Loucy (cell line): ENCODE measurements around the gene PFDN1.

Experiments
- H2AFZ ChIP-seq: fragments of 200-600 bp; sonication (generic); 2 replicates; pipeline ENCODE4 v1.6.0; 2016; ENCODE audit warnings: antibody characterized with exemption, mild to moderate bottlenecking, low read length, moderate library complexity
- H3F3A ChIP-seq: fragments of 200-600 bp; 2 replicates; pipeline ENCODE4 v1.6.0; 2016; ENCODE audit warnings: antibody characterized with exemption, low read depth, mild to moderate bottlenecking
- H3K27me3 ChIP-seq: fragments of 200-600 bp; sonication (generic); 2 replicates; pipeline ENCODE4 v1.6.1; 2014; ENCODE audit warnings: low read length, mild to moderate bottlenecking; ENCODE audit not compliant: insufficient read depth, poor library complexity, severe bottlenecking
- H3K36me3 ChIP-seq: fragments of 200-600 bp; sonication (generic); 2 replicates; pipeline ENCODE4 v1.6.1; 2016; ENCODE audit warnings: low read length; ENCODE audit not compliant: insufficient read depth
- H3K4me1 ChIP-seq: fragments of 200-600 bp; sonication (generic); 2 replicates; pipeline ENCODE4 v1.5.1; 2014; ENCODE audit warnings: low read length, mild to moderate bottlenecking; ENCODE audit not compliant: insufficient read depth, poor library complexity, severe bottlenecking
- H3K4me2 ChIP-seq: fragments of 200-600 bp; sonication (generic); 2 replicates; pipeline ENCODE4 v1.6.0; 2014; ENCODE audit warnings: antibody characterized with exemption, low read length, low read depth, mild to moderate bottlenecking; ENCODE audit not compliant: poor library complexity, severe bottlenecking
- H3K4me3 ChIP-seq: fragments of 200-600 bp; sonication (generic); 2 replicates; pipeline ENCODE4 v1.5.1; 2014; ENCODE audit warnings: low read length, mild to moderate bottlenecking, mixed read lengths; ENCODE audit not compliant: poor library complexity, severe bottlenecking
- H3K79me2 ChIP-seq: fragments of 200-600 bp; sonication (generic); 2 replicates; pipeline ENCODE4 v1.6.1; 2014; ENCODE audit warnings: low read length; ENCODE audit not compliant: insufficient read depth
- H3K9ac ChIP-seq: fragments of 200-600 bp; sonication (generic); 2 replicates; pipeline ENCODE4 v1.6.0; 2014; ENCODE audit warnings: mild to moderate bottlenecking, low read depth, low read length, moderate library complexity; ENCODE audit not compliant: poor library complexity, severe bottlenecking
- H3K9me2 ChIP-seq: fragments of 200-600 bp; sonication (generic); replicated peaks from 2 replicates; pipeline ENCODE4 v1.6.1; 2016; ENCODE audit warnings: low read depth, low read length, mixed read lengths
- H3K9me3 ChIP-seq: fragments of 200-600 bp; sonication (generic); 2 replicates; pipeline ENCODE4 v1.6.1; 2014; ENCODE audit warnings: mild to moderate bottlenecking, antibody characterized with exemption, low read length, low read depth; ENCODE audit not compliant: insufficient read depth
- H4K20me1 ChIP-seq: fragments of 200-600 bp; sonication (generic); 2 replicates; pipeline ENCODE4 v1.6.0; 2014; ENCODE audit warnings: antibody characterized with exemption, low read length, mild to moderate bottlenecking; ENCODE audit not compliant: insufficient read depth, poor library complexity, severe bottlenecking
- EZH2phosphoT487 ChIP-seq: fragments of 200-600 bp; IDR thresholded peaks from 2 replicates; pipeline ENCODE4 v1.6.1; 2018; ENCODE audit warnings: antibody characterized with exemption, mild to moderate bottlenecking, moderate library complexity, borderline replicate concordance
- TF ChIP-seq, protein P1 (sequence below): fragments of 200-600 bp; sonication (generic); conservative IDR thresholded peaks from 2 replicates; pipeline ENCODE4 v1.5.1; 2014; ENCODE audit warnings: mild to moderate bottlenecking, antibody characterized with exemption, low read length

The PFDN1 gene

DNA sequence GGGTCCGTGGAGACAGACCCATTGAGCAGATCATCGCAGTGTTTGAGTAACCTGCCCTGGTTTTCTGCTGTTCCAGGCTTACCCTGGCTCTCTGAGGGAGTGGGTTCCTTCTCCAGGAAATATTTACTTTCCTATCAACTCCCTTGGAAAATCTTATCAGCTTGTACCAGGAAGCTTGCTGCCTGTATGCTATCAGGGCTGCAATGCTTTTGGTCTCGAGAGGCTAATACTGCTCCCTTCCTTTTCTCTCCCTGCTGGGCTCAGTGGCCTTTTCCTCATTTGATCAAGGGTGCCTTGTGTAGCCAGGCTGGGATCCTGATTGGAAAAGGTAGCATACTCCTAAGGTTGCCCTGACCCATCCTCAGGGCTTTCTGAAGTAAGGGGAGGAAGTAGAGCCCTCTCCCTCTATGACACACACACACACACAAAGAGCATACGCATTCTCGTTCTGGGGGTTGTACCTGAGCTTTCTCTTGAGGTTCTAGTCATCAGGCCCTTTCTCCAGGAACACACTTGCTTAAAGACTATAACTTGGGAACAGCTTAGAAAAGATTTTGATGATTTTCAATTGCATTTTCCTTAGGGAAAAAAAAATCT, 86.3 kb downstream of the PFDN1 start:
- no peaks in the 10 kb centered on the region for H3K9me3 ChIP-seq
- no peaks in the 10 kb centered on the region for H3K27me3 ChIP-seq
- no peak overlapping the region for H3K9ac ChIP-seq

DNA sequence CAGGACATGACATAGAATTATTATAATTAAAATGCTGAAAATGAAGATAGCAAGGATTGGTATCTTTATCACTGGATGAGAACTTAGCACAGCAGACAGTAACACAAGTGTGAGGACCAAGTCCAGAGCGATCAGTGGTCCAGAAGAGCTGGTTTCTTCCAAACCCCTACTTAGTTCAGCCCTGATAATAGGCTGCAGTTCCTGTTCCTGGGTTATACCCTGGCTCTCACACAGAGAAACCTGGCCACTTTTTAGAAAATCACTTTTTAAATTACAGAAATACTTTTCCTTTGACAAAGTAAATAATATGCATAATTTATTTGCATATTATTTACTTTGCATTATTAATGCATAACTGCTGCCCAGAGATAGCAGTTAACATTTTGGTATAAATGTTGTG, 87.6 kb downstream of the PFDN1 start:
- Histone ChIP-seq H3F3A (no peaks in the 10 kb centered on the region), H3K4me3 (no peak overlapping the region), H3K9me3 (no peaks in the 10 kb centered on the region), H3K9me2 (no peaks in the 10 kb centered on the region), H4K20me1 (no peaks in the 10 kb centered on the region), H3K9ac (no peak overlapping the region), H3K4me2 (peak overlapping the region; percentile 17), H2AFZ (no peak overlapping the region), H3K4me1 (peaks cover 15% of the 10 kb centered on the region), H3K27me3 (no peaks in the 10 kb centered on the region), H3K36me3 (no peaks in the 10 kb centered on the region), H3K79me2 (no peaks in the 10 kb centered on the region)
- TF ChIP-seq, protein P1, sequence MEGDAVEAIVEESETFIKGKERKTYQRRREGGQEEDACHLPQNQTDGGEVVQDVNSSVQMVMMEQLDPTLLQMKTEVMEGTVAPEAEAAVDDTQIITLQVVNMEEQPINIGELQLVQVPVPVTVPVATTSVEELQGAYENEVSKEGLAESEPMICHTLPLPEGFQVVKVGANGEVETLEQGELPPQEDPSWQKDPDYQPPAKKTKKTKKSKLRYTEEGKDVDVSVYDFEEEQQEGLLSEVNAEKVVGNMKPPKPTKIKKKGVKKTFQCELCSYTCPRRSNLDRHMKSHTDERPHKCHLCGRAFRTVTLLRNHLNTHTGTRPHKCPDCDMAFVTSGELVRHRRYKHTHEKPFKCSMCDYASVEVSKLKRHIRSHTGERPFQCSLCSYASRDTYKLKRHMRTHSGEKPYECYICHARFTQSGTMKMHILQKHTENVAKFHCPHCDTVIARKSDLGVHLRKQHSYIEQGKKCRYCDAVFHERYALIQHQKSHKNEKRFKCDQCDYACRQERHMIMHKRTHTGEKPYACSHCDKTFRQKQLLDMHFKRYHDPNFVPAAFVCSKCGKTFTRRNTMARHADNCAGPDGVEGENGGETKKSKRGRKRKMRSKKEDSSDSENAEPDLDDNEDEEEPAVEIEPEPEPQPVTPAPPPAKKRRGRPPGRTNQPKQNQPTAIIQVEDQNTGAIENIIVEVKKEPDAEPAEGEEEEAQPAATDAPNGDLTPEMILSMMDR = no peak
- TF ChIP-seq EZH2phosphoT487 = no peak

More for the DNA sequence above, 86.3 kb downstream of the PFDN1 start:
- H3K9me2 ChIP-seq = no peaks in the 10 kb centered on the region
- no peak overlapping the region for H2AFZ ChIP-seq
- no peaks in the 10 kb centered on the region for H3F3A ChIP-seq
- no peaks in the 10 kb centered on the region for H4K20me1 ChIP-seq
- no peaks in the 10 kb centered on the region for H3K79me2 ChIP-seq
- H3K4me3 ChIP-seq = no peak overlapping the region
- peaks cover 18% of the 10 kb centered on the region for H3K4me1 ChIP-seq
- no peaks in the 10 kb centered on the region for H3K36me3 ChIP-seq
- TF ChIP-seq, protein P1 = no peak
- no peak for TF ChIP-seq EZH2phosphoT487
- H3K4me2 ChIP-seq = no peak overlapping the region

DNA sequence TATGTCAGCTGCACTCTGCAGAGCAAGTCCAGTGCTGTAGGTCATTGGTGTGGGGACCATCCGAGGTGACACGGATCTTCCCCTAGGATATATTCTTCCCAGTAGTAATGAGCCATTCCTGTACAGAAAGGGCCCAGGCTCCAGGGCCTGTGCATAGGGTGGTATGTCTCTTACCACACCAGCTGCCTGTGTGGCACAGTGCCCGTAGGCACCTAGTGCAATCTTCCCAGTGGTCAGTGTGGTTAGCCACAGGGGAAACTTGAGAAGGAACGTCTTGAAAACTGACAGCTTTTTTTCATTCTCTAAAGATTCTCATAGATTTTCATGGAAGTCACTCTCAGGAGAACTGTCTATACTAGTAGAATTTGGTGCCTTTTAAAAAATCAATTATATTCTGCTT, 88.1 kb downstream of the PFDN1 start:
- peaks cover 12% of the 10 kb centered on the region for H3K4me1 ChIP-seq

More for the DNA sequence above, 88.1 kb downstream of the PFDN1 start:
- Histone ChIP-seq H2AFZ (no peak overlapping the region), H3K4me2 (peak overlapping the region; percentile 17), H3K36me3 (no peaks in the 10 kb centered on the region), H3K4me3 (no peak overlapping the region), H4K20me1 (no peaks in the 10 kb centered on the region), H3K9ac (no peak overlapping the region), H3K9me2 (no peaks in the 10 kb centered on the region), H3K9me3 (no peaks in the 10 kb centered on the region), H3F3A (no peaks in the 10 kb centered on the region), H3K27me3 (no peaks in the 10 kb centered on the region), H3K79me2 (no peaks in the 10 kb centered on the region)
- TF ChIP-seq, protein P1 = no peak
- TF ChIP-seq EZH2phosphoT487 = no peak
